SK-N-SH (cell line): ENCODE measurements around the gene DIPK1C. TPM values are rescaled to one million over a fixed set of nuclear protein-coding genes. Genes with fewer than 3 reads are reported as not detected.
A peak's percentile ranks its signal among the peaks of the same experiment; 100 is the strongest.

Source experiments
- CTCF ChIA-PET: fragments of 300-600, 350-600 bp; formaldehyde crosslinking; extraction: SDS; loops from one replicate; lab custom pipeline; 2021; lab: Yijun Ruan, JAX
- POLR2A ChIA-PET: fragments of 350-600 bp; sonication (Branson Sonifier 250); formaldehyde crosslinking; extraction: SDS; loops from one replicate; lab custom pipeline; 2020; ENCODE audit warnings: antibody characterized with exemption, inconsistent platforms; lab: Yijun Ruan, JAX
- DNase-seq: peaks from one replicate; pipeline ENCODE4 v3.0.0; 2012
- H2AFZ ChIP-seq: fragments of 200-600 bp; sonication (generic); 2 replicates; pipeline ENCODE4 v1.8.1; 2016; ENCODE audit warnings: antibody characterized with exemption, mild to moderate bottlenecking, low read depth
- H3F3A ChIP-seq: fragments of 200-600 bp; sonication (generic); replicated peaks from 2 replicates; pipeline ENCODE3; 2016; ENCODE audit warnings: antibody characterized with exemption, mild to moderate bottlenecking; ENCODE audit not compliant: insufficient read depth
- H3K27ac ChIP-seq, 2 experiments: fragments of 200-500 bp in 1 of 2; fragments of 200-600 bp in 1 of 2; sonication (Bioruptor generic) in 1 of 2; sonication (generic), shearing (Covaris generic) in 1 of 2; 2 replicates each; pipeline versions ENCODE4 v1.5.1 to v1.6.1; 2014 to 2016; ENCODE audit warnings: low read depth in 2 of 2, inconsistent platforms in 1 of 2, low read length in 1 of 2, mild to moderate bottlenecking in 1 of 2, mixed read lengths in 1 of 2
- H3K27me3 ChIP-seq: fragments of 200-600 bp; sonication (generic), shearing (Covaris generic); 2 replicates; pipeline ENCODE4 v1.6.1; 2016; ENCODE audit warnings: mixed run types; ENCODE audit not compliant: insufficient read depth
- H3K36me3 ChIP-seq, 2 experiments: fragments of 200-500 bp in 1 of 2; fragments of 200-600 bp in 1 of 2; sonication (Bioruptor generic) in 1 of 2; sonication (generic) in 1 of 2; replicated peaks in 1 of 2; 2 replicates each; pipeline versions ENCODE3 to v1.5.1; 2014 to 2016; ENCODE audit warnings: low read length in 1 of 2, mild to moderate bottlenecking in 1 of 2; ENCODE audit not compliant: insufficient read depth in 2 of 2, control insufficient read depth in 1 of 2
- H3K4me1 ChIP-seq, 2 experiments: fragments of 200-500 bp in 1 of 2; fragments of 200-600 bp in 1 of 2; sonication (Bioruptor generic) in 1 of 2; sonication (generic), shearing (Covaris generic) in 1 of 2; 2 replicates each; pipeline versions ENCODE4 v1.5.1 to v1.6.1; 2014 to 2016; ENCODE audit warnings: low read depth in 1 of 2, low read length in 1 of 2, mixed run types in 1 of 2; ENCODE audit not compliant: insufficient read depth in 2 of 2, control insufficient read depth in 1 of 2
- H3K4me2 ChIP-seq: fragments of 200-600 bp; sonication (generic), shearing (Covaris generic); 2 replicates; pipeline ENCODE4 v1.6.1; 2017; ENCODE audit warnings: mixed run types
- H3K4me3 ChIP-seq, 2 experiments: fragments of 200-500 bp in 1 of 2; fragments of 200-600 bp in 1 of 2; sonication (Bioruptor generic) in 1 of 2; sonication (generic), shearing (Covaris generic) in 1 of 2; 2 replicates each; pipeline versions ENCODE4 v1.5.1 to v1.8.1; 2014 to 2016; ENCODE audit warnings: low read depth in 2 of 2, inconsistent platforms in 1 of 2, low read length in 1 of 2, mild to moderate bottlenecking in 1 of 2, mixed read lengths in 1 of 2, moderate library complexity in 1 of 2
- H3K79me2 ChIP-seq: fragments of 200-600 bp; sonication (generic); 2 replicates; pipeline ENCODE4 v1.8.1; 2017; ENCODE audit warnings: mild to moderate bottlenecking; ENCODE audit not compliant: insufficient read depth
- H3K9ac ChIP-seq: fragments of 200-600 bp; sonication (generic); 2 replicates; pipeline ENCODE4 v1.6.1; 2017; ENCODE audit warnings: mixed run types
- H3K9me2 ChIP-seq: fragments of 200-600 bp; sonication (generic); 2 replicates; pipeline ENCODE4 v1.6.1; 2017; ENCODE audit warnings: mixed run types
- H3K9me3 ChIP-seq: fragments of 200-600 bp; sonication (generic); 2 replicates; pipeline ENCODE4 v1.6.1; 2017; ENCODE audit warnings: mixed run types, mild to moderate bottlenecking, moderate library complexity
- H4K20me1 ChIP-seq: fragments of 200-600 bp; sonication (generic); 2 replicates; pipeline ENCODE4 v1.6.1; 2017; ENCODE audit warnings: mild to moderate bottlenecking, mixed run types; ENCODE audit not compliant: insufficient read depth
- CTCF ChIP-seq: fragments of 200-600 bp; sonication (generic); IDR thresholded peaks from 2 replicates; pipeline ENCODE4 v1.6.1; 2017; ENCODE audit warnings: antibody characterized with exemption, mild to moderate bottlenecking, moderate library complexity
- EP300 ChIP-seq, 2 experiments: IDR thresholded peaks; 2 replicates each; pipeline versions ENCODE4 v1.4.0 to v1.6.1; 2012; ENCODE audit warnings: borderline replicate concordance in 1 of 2, low read depth in 1 of 2, low read length in 1 of 2
- GABPA ChIP-seq: IDR thresholded peaks from 2 replicates; pipeline ENCODE4 v1.4.0; 2012; ENCODE audit warnings: low read depth, mild to moderate bottlenecking
- MEF2A ChIP-seq: IDR thresholded peaks from 2 replicates; pipeline ENCODE4 v1.4.0; 2012; ENCODE audit warnings: low read depth, borderline replicate concordance
- NFIC ChIP-seq: IDR thresholded peaks from 2 replicates; pipeline ENCODE4 v1.4.0; 2012; ENCODE audit warnings: borderline replicate concordance
- NRF1 ChIP-seq: IDR thresholded peaks from 2 replicates; pipeline ENCODE4 v1.6.1; 2012; ENCODE audit warnings: low read depth, mild to moderate bottlenecking, low read length
- RFX5 ChIP-seq: IDR thresholded peaks from 2 replicates; pipeline ENCODE4 v1.6.1; 2012; ENCODE audit warnings: mild to moderate bottlenecking, improper control_type of control experiment, low read length
- SIN3A ChIP-seq: IDR thresholded peaks from 2 replicates; pipeline ENCODE4 v1.6.1; 2012; ENCODE audit warnings: low read depth, mild to moderate bottlenecking, low read length, moderate library complexity, borderline replicate concordance
- TAF1 ChIP-seq: IDR thresholded peaks from 2 replicates; pipeline ENCODE4 v1.6.1; 2012; ENCODE audit warnings: low read depth, mild to moderate bottlenecking, low read length, moderate library complexity, borderline replicate concordance
- WGBS: methylation state at CpG from one replicate; pipeline ENCODE4 v1.1.6; 2017; ENCODE audit warnings: low lambda C conversion rate; 5-methylcytosine and 5-hydroxymethylcytosine counted together
- polyA plus RNA-seq, 3 experiments: library from polyadenylated mRNA; depleted of rRNA; stranded (reverse); fragments of >200 nt; gene quantifications; 2 replicates each; pipeline ENCODE4 v1.2.3, GENCODE V29; 2012
- TF ChIP-seq, protein P1 (sequence below): IDR thresholded peaks from 2 replicates; pipeline ENCODE4 v1.4.0; 2012; ENCODE audit warnings: low read depth, borderline replicate concordance
- TF ChIP-seq, protein P2 (sequence below): fragments of 150-350 bp; IDR thresholded peaks from 2 replicates; pipeline ENCODE4 v1.6.1; 2016; ENCODE audit warnings: mild to moderate bottlenecking, low read depth, low read length
- TF ChIP-seq, protein P3 (sequence below): fragments of 150-350 bp; IDR thresholded peaks from 2 replicates; pipeline ENCODE4 v1.6.1; 2017; ENCODE audit warnings: antibody characterized with exemption, low read length, low read depth, borderline replicate concordance

Gene DIPK1C
- polyA plus RNA-seq, 1 of the 3 experiments (the other 2 are of a cell fraction): not detected

DNA sequence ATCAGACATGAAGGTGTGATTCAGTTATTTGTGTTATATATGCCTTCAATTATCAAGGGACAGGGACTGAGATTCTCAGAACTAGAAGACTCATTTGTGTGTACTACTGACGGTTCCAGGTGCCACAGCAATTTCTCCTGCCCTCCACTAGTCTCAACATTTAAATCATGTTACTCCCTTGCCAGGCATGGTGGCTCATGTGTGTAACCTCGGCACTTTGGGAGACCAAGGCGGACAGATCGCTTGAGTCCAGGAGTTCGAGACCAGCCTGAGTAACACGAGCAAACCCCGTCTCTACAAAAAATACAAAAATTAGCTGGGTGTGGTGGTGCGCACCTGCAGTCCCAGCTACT lies 40.2 kb upstream of the DIPK1C start:
- DNase-seq: no peak
- peaks cover 30% of the 10 kb centered on the region for H3K79me2 ChIP-seq
- H2AFZ ChIP-seq: peak overlapping the region; percentile 69; the same call in 1 of the 2 replicates
- H3K4me1 ChIP-seq: peaks cover 0 to 4% of the 10 kb centered on the region in 2 experiments; a peak in 1 of 4 replicates
- WGBS: 95% methylated on average over 8 of the region's 8 CpGs
- peak overlapping the region; percentile 75 to 78 for H3K4me3 ChIP-seq
- no peak overlapping the region for H3K27ac ChIP-seq
- no peaks in the 10 kb centered on the region for H3K9me2 ChIP-seq
- no peaks in the 10 kb centered on the region for H3F3A ChIP-seq
- peak overlapping the region; percentile 84 for H3K4me2 ChIP-seq
- ChIA-PET POLR2A (no interaction called here), CTCF (interaction anchor here (1.1 to 1.7 kb wide), 3 partner anchors 54 to 144 kb away, joined by 3 to 6 read pairs (median 4); no protein-coding TSS in a partner anchor)
- no peaks in the 10 kb centered on the region for H4K20me1 ChIP-seq
- peaks cover 12% of the 10 kb centered on the region; the same call in 1 of the 2 replicates for H3K27me3 ChIP-seq
- peaks cover 15 to 20% of the 10 kb centered on the region in 2 experiments for H3K36me3 ChIP-seq
- no peaks in the 10 kb centered on the region for H3K9me3 ChIP-seq
- TF ChIP-seq MEF2A (no peak), CTCF (no peak), NFIC (no peak), RFX5 (no peak), GABPA (no peak), EP300 (IDR thresholded peaks at IDR 0.05; ENCODE audit: borderline replicate concordance in 1 of 2, low read depth in 1 of 2, low read length in 1 of 2) (no peak), NRF1 (no peak), TAF1 (no peak), SIN3A (no peak)
- TF ChIP-seq, protein P1, sequence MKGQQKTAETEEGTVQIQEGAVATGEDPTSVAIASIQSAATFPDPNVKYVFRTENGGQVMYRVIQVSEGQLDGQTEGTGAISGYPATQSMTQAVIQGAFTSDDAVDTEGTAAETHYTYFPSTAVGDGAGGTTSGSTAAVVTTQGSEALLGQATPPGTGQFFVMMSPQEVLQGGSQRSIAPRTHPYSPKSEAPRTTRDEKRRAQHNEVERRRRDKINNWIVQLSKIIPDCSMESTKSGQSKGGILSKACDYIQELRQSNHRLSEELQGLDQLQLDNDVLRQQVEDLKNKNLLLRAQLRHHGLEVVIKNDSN: no peak
- TF ChIP-seq, protein P2, sequence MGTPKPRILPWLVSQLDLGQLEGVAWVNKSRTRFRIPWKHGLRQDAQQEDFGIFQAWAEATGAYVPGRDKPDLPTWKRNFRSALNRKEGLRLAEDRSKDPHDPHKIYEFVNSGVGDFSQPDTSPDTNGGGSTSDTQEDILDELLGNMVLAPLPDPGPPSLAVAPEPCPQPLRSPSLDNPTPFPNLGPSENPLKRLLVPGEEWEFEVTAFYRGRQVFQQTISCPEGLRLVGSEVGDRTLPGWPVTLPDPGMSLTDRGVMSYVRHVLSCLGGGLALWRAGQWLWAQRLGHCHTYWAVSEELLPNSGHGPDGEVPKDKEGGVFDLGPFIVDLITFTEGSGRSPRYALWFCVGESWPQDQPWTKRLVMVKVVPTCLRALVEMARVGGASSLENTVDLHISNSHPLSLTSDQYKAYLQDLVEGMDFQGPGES: no peak
- TF ChIP-seq, protein P3, sequence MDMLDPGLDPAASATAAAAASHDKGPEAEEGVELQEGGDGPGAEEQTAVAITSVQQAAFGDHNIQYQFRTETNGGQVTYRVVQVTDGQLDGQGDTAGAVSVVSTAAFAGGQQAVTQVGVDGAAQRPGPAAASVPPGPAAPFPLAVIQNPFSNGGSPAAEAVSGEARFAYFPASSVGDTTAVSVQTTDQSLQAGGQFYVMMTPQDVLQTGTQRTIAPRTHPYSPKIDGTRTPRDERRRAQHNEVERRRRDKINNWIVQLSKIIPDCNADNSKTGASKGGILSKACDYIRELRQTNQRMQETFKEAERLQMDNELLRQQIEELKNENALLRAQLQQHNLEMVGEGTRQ: no peak
- peak overlapping the region; percentile 87; the same call in 1 of the 2 replicates for H3K9ac ChIP-seq
